ENCODE measurements around the gene TPK1.
"Not testable (repeated sequence)": the region's sequence is repeated elsewhere in the genome, so short reads cannot be mapped to it uniquely, and the experiment has no call there.

Gene TPK1

DNA sequence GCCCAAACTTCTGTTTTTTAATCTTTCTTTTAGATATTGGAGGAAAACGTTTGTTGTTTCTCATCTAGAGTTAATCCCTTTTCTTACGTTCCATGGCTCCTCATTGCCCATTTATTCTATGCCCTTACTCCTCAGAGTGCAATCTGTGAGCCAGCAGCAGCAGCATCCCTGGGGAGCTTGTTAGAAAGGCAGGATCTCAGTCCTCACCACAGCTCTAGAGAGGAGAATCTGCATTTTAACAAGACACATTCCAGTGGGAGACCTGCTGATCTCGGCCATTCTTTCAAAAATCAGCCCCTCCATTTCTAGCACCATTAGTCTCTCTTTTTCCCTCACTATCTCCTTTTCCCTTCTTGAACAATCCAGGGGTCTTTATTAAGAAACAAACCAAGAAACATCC, 348.0 kb downstream of the TPK1 start:
- in situ Hi-C loops (cut with MboI; ENCODE audit: low sequenced_read_pairs): no loop called here

DNA sequence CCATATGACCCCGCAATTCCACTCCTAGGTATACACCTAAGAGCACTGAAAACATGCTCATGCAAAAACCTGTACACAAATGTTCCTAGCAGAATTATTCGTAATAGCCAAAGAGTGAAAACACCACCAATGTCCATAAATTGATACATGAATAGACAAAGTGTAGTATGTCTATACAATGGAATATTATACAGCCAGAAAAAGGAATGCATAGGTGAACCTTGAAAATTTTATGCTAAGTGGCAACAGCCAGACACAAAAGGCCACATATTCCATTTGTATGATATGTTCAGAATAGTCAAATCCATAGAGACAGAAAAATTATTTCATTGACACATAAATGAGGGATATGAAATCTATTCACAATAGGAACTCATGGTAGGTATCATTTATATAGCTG, 351.4 kb downstream of the TPK1 start:
- in situ Hi-C loops (cut with MboI; ENCODE audit: low sequenced_read_pairs): no loop called here

DNA sequence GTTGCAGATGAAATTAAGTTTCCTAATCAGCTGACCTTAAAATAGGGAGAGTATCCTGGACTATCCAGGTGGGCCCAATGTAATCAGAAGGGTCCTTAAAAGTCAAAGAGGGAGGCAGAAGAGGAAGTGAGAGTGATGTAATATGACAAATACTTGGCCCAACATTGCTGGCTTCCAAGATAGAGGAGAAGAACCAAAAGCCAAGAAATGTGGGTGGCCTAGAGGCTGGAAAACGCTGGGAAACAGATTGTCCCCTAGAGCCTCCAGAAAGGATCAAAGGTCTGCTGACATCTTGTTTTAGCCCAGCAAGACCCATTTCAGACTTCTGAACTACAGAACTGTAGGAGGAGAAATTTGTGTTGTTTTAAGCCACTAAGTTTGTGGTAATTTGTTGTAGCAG, 352.7 kb downstream of the TPK1 start:
- in situ Hi-C loops (cut with MboI; ENCODE audit: low sequenced_read_pairs): no loop called here

DNA sequence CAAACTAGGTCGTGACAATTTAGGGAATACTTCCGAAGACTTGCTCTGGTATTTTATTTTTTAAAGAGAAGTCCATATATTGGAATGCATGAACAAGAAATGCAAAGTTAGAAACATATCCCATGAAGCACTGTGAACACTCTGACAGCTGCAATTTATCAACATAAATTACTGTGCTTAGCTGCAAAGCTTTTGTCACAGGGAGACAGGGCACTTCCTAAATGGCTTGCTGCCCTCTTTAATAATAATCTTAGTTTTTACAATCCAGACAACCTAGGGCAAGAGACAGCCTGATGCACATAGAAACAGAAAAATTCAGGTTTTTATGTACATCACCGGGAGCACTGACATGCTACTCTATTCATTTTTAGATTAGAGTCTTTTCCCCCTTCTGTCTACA, 354.0 kb downstream of the TPK1 start:
- in situ Hi-C loops (cut with MboI; ENCODE audit: low sequenced_read_pairs): no loop called here

DNA sequence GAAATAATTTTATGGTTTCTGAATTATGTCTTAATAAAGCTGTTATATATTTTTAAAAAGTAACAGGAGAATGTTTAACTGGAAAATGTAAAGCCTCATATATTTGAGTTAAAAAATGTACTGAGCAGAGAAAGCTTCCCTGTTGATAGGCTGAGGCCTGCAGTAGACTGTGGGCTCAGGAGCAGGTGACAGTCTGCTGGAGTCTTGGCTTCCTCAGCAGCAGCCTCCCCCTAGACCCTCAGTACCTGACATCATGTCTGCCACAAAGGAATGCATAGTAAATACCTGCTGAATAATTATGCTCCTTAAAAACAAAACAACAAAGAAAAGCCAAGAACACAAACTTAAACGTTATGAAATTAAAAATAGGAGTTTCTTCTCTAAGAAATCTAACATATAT, 358.5 kb downstream of the TPK1 start:
- in situ Hi-C loops (cut with MboI; ENCODE audit: low sequenced_read_pairs): no loop called here

DNA sequence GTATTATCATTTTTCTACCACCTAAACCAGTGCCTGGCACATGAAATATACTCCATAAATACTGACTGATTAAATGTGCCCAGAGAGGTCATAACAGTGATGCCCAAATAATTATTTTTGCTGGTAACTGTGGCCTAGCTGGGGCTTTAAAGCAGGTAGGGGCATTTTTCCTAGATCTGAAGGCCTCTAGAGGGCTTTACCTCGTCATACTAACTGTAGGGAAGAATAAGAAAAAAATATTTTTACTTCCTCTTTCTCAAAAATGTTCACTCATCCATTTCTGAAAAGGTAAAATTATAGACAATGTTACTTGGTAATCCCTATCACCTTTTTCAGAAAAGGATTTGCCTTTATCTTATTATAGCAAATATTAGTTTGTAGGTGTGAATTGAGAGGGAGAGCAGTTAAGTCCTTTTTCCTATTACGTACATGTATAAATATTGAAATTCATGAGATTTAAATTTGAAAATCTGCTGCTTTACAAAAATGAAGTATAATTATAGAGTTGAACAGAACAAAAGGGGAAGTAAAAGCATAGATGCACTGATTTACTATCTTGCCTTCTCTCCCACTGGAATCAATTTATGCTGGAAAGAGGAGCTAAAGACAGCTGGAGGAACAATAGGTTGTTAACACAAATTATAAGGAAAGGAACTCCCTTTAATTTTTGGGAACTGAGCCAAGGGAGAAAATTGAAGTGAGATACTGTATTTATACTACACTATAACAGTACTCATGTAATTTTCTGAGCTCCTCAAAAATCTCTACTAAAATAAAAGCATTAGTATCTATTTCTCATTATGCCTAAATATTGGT, 360.8 kb downstream of the TPK1 start:
- in situ Hi-C loops (cut with MboI; ENCODE audit: low sequenced_read_pairs): no loop called here

DNA sequence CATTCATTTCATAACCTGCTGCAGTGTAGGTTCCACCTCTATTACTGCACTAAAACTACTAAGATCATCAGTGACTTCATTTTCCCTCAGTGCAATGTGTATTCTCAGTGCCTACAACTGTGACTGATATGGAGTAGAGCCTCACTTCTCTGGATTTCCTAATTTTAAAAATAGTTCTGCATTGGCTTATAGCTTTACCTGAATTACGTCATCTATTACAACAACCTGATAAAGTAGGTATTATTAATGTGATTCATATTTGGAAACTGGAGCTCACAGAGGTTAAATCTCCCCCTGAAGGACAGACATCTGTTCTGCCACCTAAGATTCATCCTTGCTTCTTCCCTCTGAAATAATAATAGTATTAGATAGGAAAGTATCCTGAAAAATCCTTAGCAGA, 361.5 kb downstream of the TPK1 start:
- in situ Hi-C loops (cut with MboI; ENCODE audit: low sequenced_read_pairs): no loop called here

DNA sequence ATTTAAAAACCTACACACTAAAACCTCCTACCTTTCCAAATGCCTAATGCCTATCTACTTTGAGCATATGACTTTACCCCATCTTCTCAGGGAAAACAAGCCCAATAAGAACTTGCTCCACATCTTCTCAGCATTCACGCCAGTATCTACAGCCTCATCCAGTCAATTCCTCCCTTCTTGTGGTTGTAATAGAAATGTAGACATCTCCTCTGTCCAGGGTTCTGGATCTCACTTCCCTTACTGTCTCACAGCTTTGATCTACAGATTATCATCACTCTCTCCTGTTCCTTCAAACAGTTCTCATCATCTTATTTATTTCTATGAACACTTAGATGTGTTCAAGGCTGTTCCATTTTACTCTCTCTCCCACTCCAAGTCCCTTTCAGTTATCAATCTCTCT, 361.9 kb downstream of the TPK1 start:
- in situ Hi-C loops (cut with MboI; ENCODE audit: low sequenced_read_pairs): no loop called here

DNA sequence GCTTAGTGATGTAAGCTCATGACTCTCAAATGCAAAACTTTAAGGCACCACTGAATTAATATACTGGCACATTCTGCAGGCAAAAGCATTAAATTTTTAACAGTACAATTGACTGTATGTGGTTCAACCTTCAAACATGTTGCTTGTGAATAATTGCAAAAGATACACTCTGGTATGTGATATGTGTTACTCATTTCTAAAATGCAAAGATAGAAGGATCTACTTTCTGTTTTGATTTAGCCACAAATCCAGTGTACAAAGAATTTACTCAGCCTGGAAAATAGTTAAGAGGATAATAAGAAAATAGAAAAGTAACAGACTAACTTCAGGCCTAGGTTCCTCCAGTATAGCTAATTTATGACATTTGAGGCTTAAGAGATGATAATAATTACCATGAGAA, 365.8 kb downstream of the TPK1 start:
- in situ Hi-C loops (cut with MboI; ENCODE audit: low sequenced_read_pairs): no loop called here

DNA sequence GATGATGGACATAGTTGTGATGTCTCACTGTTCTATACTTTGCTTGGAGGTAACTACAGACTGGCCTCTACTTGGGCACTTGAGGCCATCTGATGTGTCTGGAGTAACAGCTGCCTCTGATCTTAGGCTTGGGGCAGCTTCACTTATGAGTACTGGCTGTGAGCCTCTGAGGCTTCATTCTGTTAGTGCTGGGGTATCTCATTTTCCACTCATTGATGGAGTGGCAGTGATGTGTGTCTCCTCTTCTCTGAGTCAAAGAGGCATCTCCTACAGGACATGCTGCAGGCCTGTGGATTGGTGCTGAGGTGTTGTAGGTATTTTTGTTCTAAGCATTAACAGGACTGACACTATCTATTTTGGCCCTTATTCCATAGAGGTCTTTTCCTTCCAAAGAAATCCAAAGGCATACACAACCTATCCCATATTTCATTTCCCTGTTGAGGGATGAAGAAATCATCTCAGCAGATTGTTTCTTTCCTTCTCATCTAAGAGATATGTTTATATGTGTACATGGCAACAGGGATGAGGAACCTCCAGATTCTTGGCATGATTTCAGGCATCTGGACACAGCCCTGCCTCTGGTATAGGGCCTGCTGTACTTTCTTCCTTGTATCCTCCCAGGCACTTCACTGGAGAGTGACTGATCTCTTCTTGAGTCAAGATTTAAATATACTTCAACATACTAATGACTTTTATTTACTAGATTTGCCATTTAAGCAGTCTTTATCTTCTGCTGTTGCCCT, 366.7 kb downstream of the TPK1 start:
- in situ Hi-C loops (cut with MboI; ENCODE audit: low sequenced_read_pairs): no loop called here

DNA sequence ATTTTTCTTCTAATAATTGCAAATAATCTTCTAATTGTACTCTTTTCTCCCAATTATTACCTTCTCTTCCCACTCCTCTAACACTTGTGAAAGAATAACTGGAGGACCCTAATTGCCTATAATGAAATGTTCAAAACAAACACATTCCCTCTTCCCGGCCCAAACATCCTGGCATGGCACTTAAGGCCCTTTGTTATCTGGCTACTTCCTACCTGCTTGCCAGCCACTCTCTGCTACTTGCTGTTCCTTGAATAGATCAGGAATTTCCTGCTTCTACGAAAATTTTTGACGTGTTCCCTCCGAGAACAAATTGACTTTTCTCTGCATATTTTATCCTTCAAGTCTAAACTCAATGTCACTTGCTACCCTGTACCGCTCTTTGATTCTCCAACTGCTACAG, 376.2 kb downstream of the TPK1 start:
- in situ Hi-C loops (cut with MboI; ENCODE audit: low sequenced_read_pairs): no loop called here

DNA sequence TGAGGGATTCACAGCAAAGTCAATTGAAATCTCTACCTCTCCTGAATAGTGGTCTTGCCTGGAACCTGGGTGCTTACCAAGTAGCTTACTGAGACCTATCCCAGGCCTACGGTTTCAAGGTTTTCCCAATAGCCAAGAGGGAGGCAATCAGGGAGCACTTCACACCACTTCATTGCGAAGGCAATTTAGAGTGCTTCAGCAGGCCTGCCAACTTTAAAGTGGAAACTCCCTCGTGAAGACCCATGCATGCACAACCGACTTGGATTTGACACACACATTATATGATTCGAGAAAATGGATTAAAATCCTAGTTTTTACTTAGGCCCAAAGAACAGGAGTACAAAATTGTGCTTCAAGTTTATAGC, 380.8 kb downstream of the TPK1 start:
- in situ Hi-C loops (cut with MboI; ENCODE audit: low sequenced_read_pairs): no loop called here

DNA sequence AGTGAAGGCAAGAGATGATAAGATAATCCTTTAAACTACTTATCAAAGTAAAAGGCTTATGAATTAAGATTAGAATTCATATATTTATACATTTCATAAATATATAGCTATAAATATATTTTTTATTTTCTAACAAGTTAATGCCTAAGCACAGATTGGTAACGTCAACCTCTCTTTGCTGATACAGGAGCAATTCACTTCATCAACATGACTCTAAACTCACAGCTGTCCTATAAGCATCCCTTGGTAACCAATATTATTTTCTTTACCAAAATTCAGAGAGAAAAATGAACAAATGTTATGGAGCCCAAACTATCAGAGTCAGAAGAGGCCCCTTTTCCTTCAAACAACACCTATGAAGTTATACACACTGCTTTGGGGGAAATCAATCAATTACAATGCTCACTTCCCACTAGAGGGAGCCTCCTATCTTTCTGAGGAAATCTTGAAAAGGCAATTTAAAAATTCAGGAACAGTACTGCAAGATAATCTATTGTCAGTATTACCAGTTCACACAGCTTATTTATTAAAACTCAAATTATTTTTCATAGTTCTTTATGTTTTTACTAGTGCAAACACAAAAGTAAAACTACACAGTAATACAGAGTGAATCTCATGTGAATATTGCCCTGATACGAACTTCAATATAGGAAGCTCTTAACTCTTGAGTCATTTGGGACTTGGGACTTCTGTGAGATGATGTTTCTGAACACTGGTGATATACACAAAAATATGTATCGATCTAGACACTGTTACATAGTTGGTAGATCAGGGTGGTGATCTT, 381.4 kb downstream of the TPK1 start:
- in situ Hi-C loops (cut with MboI; ENCODE audit: low sequenced_read_pairs): no loop called here

DNA sequence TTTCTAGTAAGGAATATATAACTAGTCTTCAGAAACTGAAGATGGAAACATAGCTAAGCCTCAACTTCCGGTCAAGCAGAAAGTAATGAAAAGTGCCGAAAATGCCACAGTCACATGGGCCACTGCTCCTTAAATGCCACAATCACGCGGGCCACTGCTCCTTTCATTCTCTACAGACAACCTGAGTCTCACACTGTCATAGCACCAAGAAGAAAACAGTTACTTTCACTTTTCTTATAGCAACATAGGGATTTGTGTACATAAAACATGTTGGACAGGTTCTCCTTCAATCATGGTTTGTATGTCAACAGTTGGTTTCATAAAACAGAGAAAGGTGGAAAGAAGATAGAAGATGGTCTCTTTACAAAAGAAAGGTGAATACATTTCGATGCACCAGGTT, 383.8 kb downstream of the TPK1 start:
- in situ Hi-C loops (cut with MboI; ENCODE audit: low sequenced_read_pairs): no loop called here

DNA sequence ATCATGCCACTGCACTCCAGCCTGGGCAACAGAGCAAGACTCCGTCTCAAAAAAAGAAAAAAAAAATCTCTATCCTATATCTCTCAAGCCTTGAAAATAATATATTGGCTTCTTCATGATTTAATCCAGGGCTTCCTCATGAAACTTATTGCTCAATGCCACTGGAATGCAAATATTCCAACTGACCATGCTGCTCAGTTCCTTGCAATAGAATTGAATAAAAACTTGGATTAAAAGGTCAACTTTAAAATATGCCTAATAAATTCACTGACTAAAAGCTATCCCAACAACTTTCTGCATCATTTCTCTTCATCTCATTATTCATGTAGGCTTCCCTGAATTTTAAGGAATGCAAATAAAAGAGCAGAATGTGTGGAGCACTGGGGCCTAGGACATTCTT, 390.3 kb downstream of the TPK1 start:
- in situ Hi-C loops (cut with MboI; ENCODE audit: low sequenced_read_pairs): no loop called here

DNA sequence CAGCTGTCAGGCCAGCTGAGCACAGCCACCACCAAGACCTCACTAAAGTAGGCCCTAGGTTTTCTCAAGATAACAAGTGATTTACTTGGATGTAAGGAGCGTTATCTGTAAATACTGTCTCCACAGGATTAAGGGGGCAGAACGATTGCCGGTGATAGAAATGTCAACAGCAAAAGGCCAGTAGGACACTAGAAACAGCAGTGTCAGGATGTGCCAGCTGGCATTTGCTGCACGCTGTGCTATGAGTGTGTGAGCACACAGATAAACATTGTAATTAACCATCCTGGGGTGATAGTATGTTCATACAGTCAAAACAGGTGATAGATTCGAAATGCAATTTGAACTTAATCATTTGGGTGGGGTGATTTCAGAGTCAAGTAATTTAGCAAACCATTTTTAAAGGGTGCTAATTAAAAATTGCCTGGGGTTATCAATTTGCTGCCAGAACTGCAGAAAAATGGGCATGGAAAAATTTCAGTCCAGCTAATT, 396.1 kb downstream of the TPK1 start:
- in situ Hi-C loops (cut with MboI; ENCODE audit: low sequenced_read_pairs): no loop called here

DNA sequence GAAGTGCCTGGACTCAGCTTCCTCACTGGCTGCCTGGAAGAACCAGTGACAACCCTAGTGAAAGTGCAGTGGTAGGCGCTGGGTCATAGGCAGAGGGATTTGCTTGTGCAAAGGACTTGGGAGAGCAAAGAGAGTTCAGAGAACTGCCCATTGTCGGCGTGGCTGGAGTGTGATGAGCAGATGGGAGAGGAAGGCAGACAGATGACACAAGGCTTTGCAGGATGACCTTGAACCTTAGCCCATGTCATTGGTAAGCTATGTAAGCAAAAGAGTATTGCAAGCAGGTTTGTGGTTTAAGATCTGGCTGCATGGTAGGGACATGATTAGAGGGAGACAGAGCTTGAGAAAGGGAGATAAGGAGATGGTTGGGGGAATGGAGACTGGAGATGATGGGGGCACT, 397.1 kb downstream of the TPK1 start:
- in situ Hi-C loops (cut with MboI; ENCODE audit: low sequenced_read_pairs): no loop called here

DNA sequence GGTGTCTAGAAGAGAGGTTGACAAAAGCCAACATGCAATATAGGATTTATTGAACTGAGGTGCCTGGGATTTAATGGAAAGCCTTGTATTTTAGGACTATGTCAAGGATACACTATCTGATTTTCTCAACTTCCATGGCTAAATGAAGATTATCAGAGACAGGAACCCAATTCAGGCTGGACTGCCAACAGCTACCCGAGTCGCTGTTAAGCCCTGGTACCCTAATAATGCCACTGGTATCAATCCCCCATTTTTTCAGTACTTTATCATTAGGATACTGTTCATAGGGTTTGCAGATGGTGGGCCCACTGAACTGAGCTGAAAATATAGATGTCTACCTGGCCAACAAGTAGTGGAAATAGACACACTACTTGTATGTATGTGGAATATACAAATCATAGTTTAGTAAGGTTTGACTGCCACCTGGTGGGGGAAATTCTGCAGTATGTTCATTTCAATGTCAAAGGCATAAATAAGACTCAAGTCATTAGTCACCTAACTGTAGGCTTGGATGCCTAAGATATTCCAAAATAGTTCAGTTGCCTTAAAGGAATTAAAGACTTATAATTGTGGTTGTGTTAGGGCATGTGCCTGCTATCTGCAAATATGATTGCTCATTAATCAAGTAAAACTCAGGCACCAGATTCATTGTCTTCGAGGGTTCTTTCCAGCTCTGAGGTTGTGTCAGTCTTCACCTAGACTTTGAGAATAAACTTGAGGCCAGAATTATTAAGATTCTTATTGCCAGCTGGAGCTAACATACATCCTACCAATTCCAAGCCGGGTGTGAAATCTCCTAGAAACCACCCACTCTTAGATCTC, 398.3 kb downstream of the TPK1 start:
- in situ Hi-C loops (cut with MboI; ENCODE audit: low sequenced_read_pairs): no loop called here

DNA sequence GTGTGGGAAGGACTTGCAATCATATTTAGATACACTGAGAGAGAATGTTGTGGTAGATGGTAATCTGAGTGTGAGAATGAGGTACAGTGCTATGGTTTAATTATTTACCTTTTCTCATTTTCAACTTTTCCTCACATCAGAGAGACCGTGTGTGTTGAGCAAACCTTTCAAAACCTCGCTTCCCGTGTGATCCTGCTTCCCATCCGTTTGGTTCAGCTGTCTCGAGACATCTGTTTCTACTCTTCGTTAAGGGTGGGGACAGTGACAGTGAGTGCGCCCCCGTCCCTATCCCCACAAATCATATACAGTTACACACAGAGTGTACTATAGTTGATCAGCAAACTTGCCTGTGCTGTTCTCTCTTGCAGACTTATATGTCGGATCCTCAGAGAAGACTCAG, 399.4 kb downstream of the TPK1 start:
- in situ Hi-C loops (cut with MboI; ENCODE audit: low sequenced_read_pairs): no loop called here

DNA sequence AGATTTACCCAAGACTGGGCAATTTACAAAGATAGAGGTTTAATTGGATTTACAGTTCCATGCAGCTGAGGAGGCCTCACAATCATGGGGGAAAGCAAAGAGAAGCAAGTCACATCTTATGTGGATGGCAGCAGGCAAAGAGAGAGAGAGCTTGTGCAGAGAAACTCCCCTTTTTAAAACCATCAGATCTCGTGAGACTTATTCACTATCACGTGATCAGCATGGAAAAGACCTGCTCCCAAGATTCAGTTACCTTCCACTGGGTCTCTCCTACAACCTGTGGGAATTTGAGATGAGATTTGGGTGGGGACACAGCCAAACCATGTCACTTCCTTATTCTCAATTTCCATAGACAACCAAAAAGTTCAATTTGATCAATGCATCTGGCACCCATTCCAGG, 407.4 kb downstream of the TPK1 start:
- in situ Hi-C loops (cut with MboI; ENCODE audit: low sequenced_read_pairs): no loop called here

DNA sequence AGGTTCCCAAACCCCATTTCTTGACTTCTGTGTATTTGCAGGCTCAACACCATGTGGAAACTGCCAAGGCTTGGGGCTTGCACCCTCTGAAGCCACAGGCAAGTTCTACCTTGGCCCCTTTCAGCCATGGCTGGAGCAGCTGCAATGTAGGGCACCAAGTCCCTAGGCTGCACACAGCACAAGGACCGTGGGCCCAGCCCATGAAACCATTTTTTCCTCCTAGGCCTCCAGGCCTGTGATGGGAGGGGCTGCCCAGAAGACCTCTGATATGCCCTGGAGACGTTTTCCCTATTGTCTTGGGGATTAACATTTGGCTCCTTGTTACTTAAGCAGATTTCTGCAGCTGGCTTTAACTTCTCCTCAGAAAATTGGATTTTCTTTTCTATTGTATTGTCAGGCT, 408.3 kb downstream of the TPK1 start:
- in situ Hi-C loops (cut with MboI; ENCODE audit: low sequenced_read_pairs): not testable (repeated sequence)

Data from HL-60/S4 treated with retinoic acid at 250 ng/mL for 4 days and 3 days (cell line).